GM19099 (cell line): ENCODE measurements around the gene CAPZB.

Experiments
- POLR2A ChIP-seq: IDR thresholded peaks from 3 replicates; pipeline ENCODE4 v1.6.1; 2011; ENCODE audit warnings: low read depth; ENCODE audit not compliant: insufficient read length; ENCODE audit errors: extremely low read depth

CAPZB gene

DNA sequence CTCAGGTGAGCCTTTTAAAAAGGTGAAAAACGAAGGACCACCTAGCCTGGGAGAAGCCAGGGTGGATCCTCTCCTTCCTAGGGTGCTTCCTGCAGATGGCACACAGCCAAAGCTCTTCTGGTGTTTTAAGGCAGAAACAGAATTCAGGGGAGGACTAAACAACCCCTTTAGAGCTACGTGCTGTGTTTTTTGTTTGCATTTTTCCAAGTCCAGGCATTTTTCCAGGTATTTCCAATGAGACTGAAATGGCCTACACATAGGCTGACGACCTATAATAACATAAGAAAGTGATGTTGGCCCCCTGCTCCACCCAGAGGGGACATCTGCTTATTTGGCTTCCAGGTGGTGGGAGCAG lies 83.8 kb downstream of the CAPZB start:
- TF ChIP-seq POLR2A, result no peak

GRCh38 chr1:19400875-19401534 lies 84.3 kb downstream of the CAPZB start:
- TF ChIP-seq POLR2A, result no peak

- TF ChIP-seq POLR2A, result no peak
Measured at GRCh38 chr1:19400192-19400611, 85.1 kb downstream of the CAPZB start.

DNA sequence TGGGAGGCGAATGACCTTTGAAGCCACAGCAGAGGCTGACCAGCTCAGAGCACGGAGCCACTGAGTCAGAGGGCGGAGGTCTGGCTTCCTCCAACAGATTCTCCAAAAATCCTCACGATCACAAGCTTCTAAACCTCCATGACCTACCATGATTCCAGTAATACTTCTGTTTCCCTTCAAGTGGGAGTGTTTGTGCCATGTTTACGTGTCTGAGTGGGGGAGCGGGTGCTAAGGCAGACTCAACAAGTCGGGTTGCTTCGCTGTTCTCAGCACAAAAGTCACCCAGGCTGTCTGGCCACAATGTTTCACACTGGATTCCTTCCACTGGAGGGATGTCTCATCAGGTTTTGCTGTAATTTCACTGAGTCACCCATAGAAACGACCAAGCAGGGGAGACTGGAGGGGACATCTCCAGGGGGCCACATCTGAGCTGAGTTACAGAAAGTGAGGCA lies 87.0 kb downstream of the CAPZB start:
- TF ChIP-seq POLR2A, result no peak

- no peak for TF ChIP-seq POLR2A
Measured at GRCh38 chr1:19397217-19397945, 88.0 kb downstream of the CAPZB start.

- no peak for TF ChIP-seq POLR2A
Measured at GRCh38 chr1:19396280-19396679, 89.1 kb downstream of the CAPZB start.

GRCh38 chr1:19395678-19396192 lies 89.6 kb downstream of the CAPZB start:
- no peak for TF ChIP-seq POLR2A

DNA sequence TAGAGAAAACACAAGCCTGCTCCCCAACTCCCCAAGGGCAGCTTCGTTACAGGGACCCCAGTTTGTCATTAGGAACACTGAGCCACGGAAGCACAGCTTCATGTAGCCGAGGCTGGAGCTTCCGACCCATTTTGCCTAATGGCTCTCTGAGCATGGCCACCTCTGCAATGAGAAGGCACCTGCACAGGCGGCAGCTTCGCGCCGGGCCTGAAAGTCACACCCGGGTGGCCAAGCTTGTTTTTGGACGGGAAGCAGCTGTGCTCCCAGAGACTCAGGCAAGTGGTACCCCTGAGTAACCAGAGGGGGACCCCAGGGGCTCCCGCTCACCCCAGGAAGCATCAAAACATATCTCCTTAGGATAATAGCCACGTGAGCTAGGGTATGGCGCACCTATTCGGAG lies 92.3 kb downstream of the CAPZB start:
- no peak for TF ChIP-seq POLR2A

- no peak for TF ChIP-seq POLR2A
Measured at GRCh38 chr1:19392221-19392620, 93.1 kb downstream of the CAPZB start.

GRCh38 chr1:19391596-19391981 lies 93.8 kb downstream of the CAPZB start:
- no peak for TF ChIP-seq POLR2A

- no peak for TF ChIP-seq POLR2A
Measured at GRCh38 chr1:19390901-19391595, 94.3 kb downstream of the CAPZB start.

- TF ChIP-seq POLR2A, result no peak
Measured at GRCh38 chr1:19390166-19390850, 95.0 kb downstream of the CAPZB start.

- TF ChIP-seq POLR2A, result no peak
Measured at GRCh38 chr1:19388980-19389379, 96.4 kb downstream of the CAPZB start.

- TF ChIP-seq POLR2A, result no peak
Measured at GRCh38 chr1:19387045-19387467, 98.3 kb downstream of the CAPZB start.
